H1 (cell line): Measurements from ENCODE around the gene CAMTA1. TPM values are rescaled to one million over a fixed set of nuclear protein-coding genes. Genes with fewer than 3 reads are reported as not detected.

Experiments
- CTBP2 ChIP-seq: IDR thresholded peaks from 2 replicates; pipeline ENCODE4 v1.7.0; 2011; ENCODE audit warnings: borderline replicate concordance, mild to moderate bottlenecking, moderate library complexity, mixed read lengths, low read length; ENCODE audit not compliant: insufficient read depth, insufficient read length
- EGR1 ChIP-seq: IDR thresholded peaks from 2 replicates; pipeline ENCODE4 v1.6.1; 2011; ENCODE audit warnings: low read depth, low read length, borderline replicate concordance
- HDAC6 ChIP-seq: IDR thresholded peaks from one replicate; pipeline ENCODE4 v1.7.1; 2012; ENCODE audit warnings: low read depth, mild to moderate bottlenecking, inconsistent platforms, low read length, moderate library complexity
- MAFK ChIP-seq: IDR thresholded peaks from 2 replicates; pipeline ENCODE4 v1.6.1; 2012; ENCODE audit warnings: low read depth, mild to moderate bottlenecking, improper control_type of control experiment, low read length
- RAD21 ChIP-seq, 2 experiments: IDR thresholded peaks in 1 of 2; conservative IDR thresholded peaks in 1 of 2; 2 replicates each; pipeline ENCODE4 v1.6.1; 2011; ENCODE audit warnings: low read depth in 2 of 2, low read length in 2 of 2, improper control_type of control experiment in 1 of 2, inconsistent platforms in 1 of 2, mild to moderate bottlenecking in 1 of 2, moderate library complexity in 1 of 2
- YY1 ChIP-seq: IDR thresholded peaks from 2 replicates; pipeline ENCODE4 v1.6.1; 2011; ENCODE audit warnings: low read depth, mild to moderate bottlenecking, low read length
- polyA plus RNA-seq, 7 experiments: library from polyadenylated mRNA; depleted of rRNA in 3 of 7; stranded (reverse) in 5 of 7; unstranded in 2 of 7; fragments of >200 nt in 5 of 7; fragments of 200-250 nt in 2 of 7; gene quantifications; 1 replicate in 5 of 7; 2 replicates in 1 of 7; 4 replicates in 1 of 7; pipeline versions ENCODE4 v1.2.1 to v1.2.3, GENCODE V29; 2011 to 2013; ENCODE audit warnings: missing spikeins in 2 of 7, mixed read lengths in 2 of 7
- total RNA-seq: library from RNA; stranded (reverse); fragmentation: NEBNext Ultra II Directional; extraction: Animal tissue kit (Norgen Biotek cat#: 25700); gene quantifications from 2 replicates; pipeline ENCODE4 v1.2.1, GENCODE V29; 2021

CAMTA1 gene
- total and polyA plus RNA-seq, 2 of the 8 experiments (the other 6 are each of a cell fraction or from before 2014, with no cell fraction given): 65.0 to 119 TPM

GRCh38 chr1:7454052-7454815 is 669.0 kb downstream of the CAMTA1 start (continued):
- TF ChIP-seq CTBP2 (no peak), MAFK (no peak), EGR1 (no peak), YY1 (no peak), HDAC6 (no peak), RAD21 (IDR thresholded peaks at IDR 0.05 in 1 of 2, conservative IDR thresholded peaks at IDR 0.05 in 1 of 2; ENCODE audit: low read depth in 2 of 2, low read length in 2 of 2) (peak; percentile 41 to 61; a peak in 3 of 4 replicates)
